H1 (cell line): ENCODE data around the gene UROC1.

Experiments
- CHD2 ChIP-seq: IDR thresholded peaks from 2 replicates; pipeline ENCODE4 v1.6.1; 2012; ENCODE audit warnings: low read length, improper control_type of control experiment
- EZH2 ChIP-seq: fragments of 200-600 bp; sonication (generic); IDR thresholded peaks from 2 replicates; pipeline ENCODE4 v1.7.1; 2012; ENCODE audit warnings: low read depth, mild to moderate bottlenecking, moderate library complexity, low read length, inconsistent platforms; ENCODE audit not compliant: severe bottlenecking
- POLR2AphosphoS5 ChIP-seq: IDR thresholded peaks from 2 replicates; pipeline ENCODE4 v1.6.1; 2011; ENCODE audit warnings: low read depth, low read length
- SP1 ChIP-seq: IDR thresholded peaks from 2 replicates; pipeline ENCODE4 v1.6.1; 2011; ENCODE audit warnings: low read depth, low read length

GRCh38 chr3:126511291-126511690 lies 6.3 kb downstream of the UROC1 start:
- TF ChIP-seq EZH2, result no peak
- no peak for TF ChIP-seq CHD2
- no peak for TF ChIP-seq POLR2AphosphoS5
- TF ChIP-seq SP1, result no peak
